CD8-positive, alpha-beta memory T cell (primary cell): Measurements from ENCODE around the gene COMP. TPM values are rescaled to one million over a fixed set of nuclear protein-coding genes. Genes with fewer than 3 reads are reported as not detected.

ENCODE experiments used
- CTCF ChIA-PET: fragments of 350-600 bp; sonication (Branson Sonifier 250); formaldehyde crosslinking; loops from one replicate; lab custom pipeline; 2021; ENCODE audit warnings: antibody characterized with exemption; lab: Charles Lee
- POLR2A ChIA-PET: fragments of 350-600 bp; sonication (Branson Sonifier 250); formaldehyde crosslinking; loops from one replicate; lab custom pipeline; 2021; ENCODE audit warnings: antibody characterized with exemption; lab: Charles Lee
- DNase-seq, 5 donors: peaks; one replicate each; pipeline versions ENCODE4 v3.0.0 to v3.0.0-alpha.2; 2020 to 2022; ENCODE audit warnings: mixed read lengths in 1 of 5
- H3K27ac ChIP-seq: one replicate; pipeline ENCODE4 v1.7.0; 2013; ENCODE audit warnings: low read depth, mild to moderate bottlenecking, low read length, moderate library complexity
- H3K27me3 ChIP-seq: 2 replicates; pipeline ENCODE4 v1.7.0; 2013; ENCODE audit warnings: low read length, mild to moderate bottlenecking; ENCODE audit not compliant: insufficient read depth, poor library complexity, severe bottlenecking
- H3K36me3 ChIP-seq: 2 replicates; pipeline ENCODE4 v1.7.0; 2013; ENCODE audit warnings: mild to moderate bottlenecking, low read length, moderate library complexity; ENCODE audit not compliant: insufficient read depth
- H3K4me1 ChIP-seq: 2 replicates; pipeline ENCODE4 v1.7.0; 2013; ENCODE audit warnings: mild to moderate bottlenecking, low read length, moderate library complexity; ENCODE audit not compliant: insufficient read depth
- H3K4me3 ChIP-seq: 2 replicates; pipeline ENCODE4 v1.7.0; 2013; ENCODE audit warnings: mild to moderate bottlenecking, low read length
- H3K9me3 ChIP-seq: 2 replicates; pipeline ENCODE4 v1.7.0; 2013; ENCODE audit warnings: mild to moderate bottlenecking, low read length
- H3K27ac Mint-ChIP-seq, 8 donors: one replicate each; pipeline ENCODE4 v1.8.0; 2020 to 2021; ENCODE audit warnings: mixed read lengths in 8 of 8, mild to moderate bottlenecking in 6 of 8, inconsistent platforms in 3 of 8, moderate library complexity in 3 of 8
- H3K27me3 Mint-ChIP-seq, 2 donors: one replicate each; pipeline ENCODE4 v1.8.0; 2020 to 2021; ENCODE audit warnings: mixed read lengths in 2 of 2, mild to moderate bottlenecking in 1 of 2, moderate library complexity in 1 of 2
- H3K36me3 Mint-ChIP-seq, 3 donors: one replicate each; pipeline ENCODE4 v1.8.0; 2020 to 2021; ENCODE audit warnings: mixed read lengths in 3 of 3, inconsistent platforms in 1 of 3, mild to moderate bottlenecking in 1 of 3
- H3K4me1 Mint-ChIP-seq, 3 donors: one replicate each; pipeline ENCODE4 v1.8.0; 2020 to 2021; ENCODE audit warnings: mixed read lengths in 3 of 3, inconsistent platforms in 1 of 3, mild to moderate bottlenecking in 1 of 3
- H3K4me3 Mint-ChIP-seq, 7 donors: one replicate each; pipeline ENCODE4 v1.8.0; 2020 to 2021; ENCODE audit warnings: mixed read lengths in 7 of 7, mild to moderate bottlenecking in 6 of 7, moderate library complexity in 4 of 7, inconsistent platforms in 2 of 7
- H3K9me3 Mint-ChIP-seq, 5 donors: one replicate each; pipeline ENCODE4 v1.8.0; 2020 to 2022; ENCODE audit warnings: mixed read lengths in 5 of 5, mild to moderate bottlenecking in 3 of 5, moderate library complexity in 2 of 5, inconsistent platforms in 1 of 5
- polyA plus RNA-seq: library from polyadenylated mRNA; unstranded; fragments of 300-500 nt; fragmentation: Illumina TruSeq; gene quantifications from one replicate; pipeline ENCODE4 v1.2.3, GENCODE V29; 2021
- total RNA-seq, 2 experiments: library from RNA; stranded (reverse); gene quantifications; one replicate each; pipeline ENCODE4 v1.2.3, GENCODE V29; 2021

Gene COMP
- total and polyA plus RNA-seq, 3 experiments from 2014 or later: not detected

DNA sequence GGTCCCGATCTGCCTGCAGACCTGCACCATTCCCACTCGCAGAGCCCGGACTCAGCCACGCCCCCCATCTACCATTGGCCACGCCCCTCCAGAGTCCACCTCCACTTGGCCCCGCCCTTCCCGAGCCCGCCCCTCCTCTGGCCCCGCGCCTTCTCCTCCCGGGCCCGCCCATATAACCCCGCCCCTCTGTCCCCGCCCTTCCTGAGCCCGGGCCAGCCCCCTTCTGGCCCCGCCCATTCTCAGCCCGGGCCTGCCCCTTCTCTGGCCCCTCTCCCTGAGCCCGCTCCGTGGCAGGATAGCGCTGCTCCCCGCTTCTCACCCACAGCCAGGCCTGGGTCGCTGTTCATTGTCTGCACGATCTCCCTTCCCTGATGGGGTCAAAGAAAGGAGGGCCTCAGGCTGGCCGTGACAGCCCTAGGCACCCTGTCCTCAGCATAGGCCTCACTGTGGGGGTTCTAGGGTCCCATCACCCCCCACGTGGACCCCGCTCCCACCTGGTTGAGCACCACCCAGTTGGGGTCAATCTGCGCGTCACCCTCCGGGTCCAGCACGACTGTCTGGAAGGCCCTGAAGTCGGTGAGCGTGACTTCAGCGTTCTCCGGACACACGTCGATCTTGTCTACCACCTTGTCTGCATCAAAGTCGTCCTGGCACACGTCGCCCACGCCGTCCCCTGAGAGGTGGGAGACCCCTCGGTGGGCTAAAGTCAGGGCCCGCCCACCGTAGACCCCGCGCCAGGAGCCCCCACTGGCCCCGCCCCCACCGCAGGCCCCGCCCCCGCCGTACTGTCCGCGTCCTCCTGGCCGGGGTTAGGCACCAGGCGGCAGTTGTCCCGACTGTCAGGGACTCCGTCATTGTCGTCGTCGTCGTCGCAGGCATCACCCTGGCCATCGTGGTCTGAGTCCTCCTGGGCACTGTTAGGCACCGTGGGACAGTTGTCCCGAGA lies 5.7 kb downstream of the COMP start:
- Histone ChIP-seq H3K4me1 (peaks cover 17% of the 10 kb centered on the region), H3K27me3 (peaks cover 20% of the 10 kb centered on the region), H3K9me3 (no peaks in the 10 kb centered on the region), H3K36me3 (no peaks in the 10 kb centered on the region), H3K27ac (no peak overlapping the region), H3K4me3 (no peak overlapping the region)
- Mint-ChIP-seq H3K9me3 (peaks cover 0 to 3% (median 0%) of the 10 kb centered on the region in 5 donors), H3K36me3 (peaks cover 0 to 1% (median 0%) of the 10 kb centered on the region in 3 donors), H3K4me1 (peaks cover 30 to 48% (median 35%) of the 10 kb centered on the region in 3 donors), H3K27me3 (peaks cover 45 to 49% of the 10 kb centered on the region in 2 donors), H3K4me3 (peak overlapping the region in 5 of 7 donors; percentile 39 to 87 (median 54)), H3K27ac (peak overlapping the region in 1 of 8 donors; percentile 55)
- CTCF ChIA-PET: no interaction called here
- POLR2A ChIA-PET: interaction anchor here (0.5 kb wide), 1 partner anchor 58 kb away, joined by 3 read pairs; no protein-coding TSS in a partner anchor
- DNase-seq: peak; percentile 33 to 68 (median 58)

DNA sequence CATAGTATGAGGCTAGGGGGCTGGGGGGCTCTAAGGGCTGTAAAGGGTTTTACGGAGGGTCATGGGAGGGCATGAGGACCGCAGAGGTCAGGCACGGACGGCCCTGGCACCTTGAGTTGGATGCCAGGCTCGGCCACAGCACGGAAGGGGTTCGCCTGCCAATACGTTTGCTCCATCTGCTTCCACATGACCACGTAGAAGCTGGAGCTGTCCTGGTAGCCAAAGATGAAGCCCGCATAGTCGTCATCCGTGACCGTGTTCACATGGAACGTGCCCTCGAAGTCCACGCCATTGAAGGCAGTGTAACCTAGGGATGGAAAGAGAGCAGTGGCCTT lies 6.4 kb downstream of the COMP start:
- no peak for DNase-seq
- Mint-ChIP-seq H3K27ac (no peak overlapping the region), H3K36me3 (no peaks in the 10 kb centered on the region), H3K9me3 (peaks cover 0 to 2% (median 0%) of the 10 kb centered on the region in 5 donors), H3K4me1 (peaks cover 26 to 41% (median 30%) of the 10 kb centered on the region in 3 donors), H3K27me3 (peaks cover 41 to 42% of the 10 kb centered on the region in 2 donors), H3K4me3 (peak overlapping the region in 1 of 7 donors; percentile 51)
- CTCF ChIA-PET: no interaction called here
- Histone ChIP-seq H3K36me3 (no peaks in the 10 kb centered on the region), H3K27ac (no peak overlapping the region), H3K27me3 (peaks cover 15% of the 10 kb centered on the region), H3K9me3 (no peaks in the 10 kb centered on the region), H3K4me3 (no peak overlapping the region), H3K4me1 (peaks cover 13% of the 10 kb centered on the region)
- POLR2A ChIA-PET: no interaction called here

DNA sequence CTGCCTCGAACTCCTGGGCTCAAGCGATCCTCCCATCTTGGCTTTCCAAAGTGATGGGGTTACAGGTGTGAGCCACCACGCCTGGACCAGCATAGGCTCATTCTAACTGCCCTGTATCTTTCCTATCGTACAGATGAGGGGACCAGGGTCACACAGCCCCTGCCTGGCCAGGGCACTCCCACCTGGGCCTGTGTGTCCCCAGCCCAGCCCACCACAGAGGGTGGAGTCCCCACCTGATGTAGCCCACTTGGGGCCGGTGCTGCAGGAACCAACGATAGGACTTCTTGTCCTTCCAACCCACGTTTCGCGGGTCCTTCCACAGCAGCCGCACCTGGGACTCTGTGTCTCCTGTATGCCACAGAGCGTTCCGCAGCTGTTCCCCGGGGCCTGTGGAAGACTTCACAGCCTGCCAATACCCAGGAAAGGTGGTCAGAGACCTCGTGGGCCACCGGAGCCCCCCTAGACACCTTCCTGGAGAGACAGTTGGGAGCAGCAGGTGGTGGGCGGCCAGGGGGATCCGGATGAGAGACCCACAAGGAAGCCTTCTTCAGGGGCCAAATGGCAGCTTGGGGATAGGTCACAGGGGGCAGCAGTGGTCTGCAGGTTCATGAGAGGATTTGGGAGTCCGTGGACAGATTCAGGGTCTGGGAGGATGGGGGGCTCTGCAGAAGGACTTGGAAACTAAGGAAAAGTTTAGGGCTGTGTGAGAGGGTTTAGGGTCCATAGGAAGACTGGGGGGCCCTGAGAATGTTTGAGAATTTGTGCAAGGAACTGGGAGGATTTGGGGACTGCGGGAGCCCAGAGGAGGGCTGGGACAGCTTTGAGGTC lies 6.9 kb downstream of the COMP start:
- CTCF ChIA-PET: no interaction called here

DNA sequence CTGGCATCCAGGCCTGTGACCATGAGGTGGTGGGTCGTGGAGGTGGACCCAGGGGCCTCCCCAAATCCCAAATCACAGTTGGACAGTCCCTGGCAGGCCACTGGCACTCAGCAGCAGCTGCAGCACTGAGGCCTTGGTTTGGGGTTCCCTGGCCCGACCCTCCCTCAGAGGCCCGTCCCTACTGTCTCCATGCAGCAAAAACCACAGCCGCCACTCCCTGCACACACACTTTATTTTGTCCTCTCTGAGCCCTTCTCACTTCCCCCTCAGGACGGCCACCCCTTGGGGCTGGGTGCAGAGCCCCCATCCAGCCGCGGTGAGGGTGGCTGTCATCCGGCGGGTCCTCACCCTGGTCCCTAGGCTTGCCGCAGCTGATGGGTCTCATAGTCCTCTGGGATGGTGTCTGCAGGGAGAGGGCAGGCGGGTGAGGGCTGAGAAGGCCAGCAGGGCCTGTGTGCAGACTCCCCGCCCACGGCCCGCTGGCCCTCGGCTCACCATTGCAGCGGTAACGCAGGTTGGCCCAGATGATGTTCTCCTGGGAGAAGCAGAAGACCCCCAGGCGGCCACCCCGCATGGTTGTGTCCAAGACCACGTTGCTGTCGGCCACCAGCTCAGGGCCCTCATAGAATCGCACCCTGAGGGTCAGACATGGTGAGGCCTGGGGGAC lies 8.4 kb downstream of the COMP start:
- Mint-ChIP-seq H3K9me3 (peaks cover 0 to 2% (median 0%) of the 10 kb centered on the region in 5 donors), H3K36me3 (peaks cover 0 to under 1% (median 0%) of the 10 kb centered on the region in 3 donors), H3K27ac (no peak overlapping the region), H3K4me3 (no peak overlapping the region), H3K4me1 (peaks cover 19 to 22% (median 22%) of the 10 kb centered on the region in 3 donors), H3K27me3 (peaks cover 26 to 35% of the 10 kb centered on the region in 2 donors)
- H3K27me3 ChIP-seq: peaks cover 5% of the 10 kb centered on the region
- H3K4me3 ChIP-seq: no peak overlapping the region
- POLR2A ChIA-PET: no interaction called here
- no peak overlapping the region for H3K27ac ChIP-seq
- no peaks in the 10 kb centered on the region for H3K9me3 ChIP-seq
- no peaks in the 10 kb centered on the region for H3K4me1 ChIP-seq
- H3K36me3 ChIP-seq: no peaks in the 10 kb centered on the region
- CTCF ChIA-PET: no interaction called here
- no peak for DNase-seq

More for the DNA sequence above, 6.9 kb downstream of the COMP start:
- Mint-ChIP-seq H3K27me3 (peaks cover 37 to 40% of the 10 kb centered on the region in 2 donors), H3K4me1 (peaks cover 23 to 35% (median 27%) of the 10 kb centered on the region in 3 donors), H3K27ac (peak overlapping the region in 1 of 8 donors; percentile 64), H3K4me3 (peak overlapping the region in 1 of 7 donors; percentile 34), H3K9me3 (peaks cover 0 to 2% (median 0%) of the 10 kb centered on the region in 5 donors), H3K36me3 (no peaks in the 10 kb centered on the region)
- DNase-seq: no peak
- H3K4me3 ChIP-seq: no peak overlapping the region
- H3K9me3 ChIP-seq: no peaks in the 10 kb centered on the region
- POLR2A ChIA-PET: no interaction called here
- peaks cover 12% of the 10 kb centered on the region for H3K27me3 ChIP-seq
- H3K27ac ChIP-seq: no peak overlapping the region
- H3K4me1 ChIP-seq: peaks cover 8% of the 10 kb centered on the region
- H3K36me3 ChIP-seq: no peaks in the 10 kb centered on the region

DNA sequence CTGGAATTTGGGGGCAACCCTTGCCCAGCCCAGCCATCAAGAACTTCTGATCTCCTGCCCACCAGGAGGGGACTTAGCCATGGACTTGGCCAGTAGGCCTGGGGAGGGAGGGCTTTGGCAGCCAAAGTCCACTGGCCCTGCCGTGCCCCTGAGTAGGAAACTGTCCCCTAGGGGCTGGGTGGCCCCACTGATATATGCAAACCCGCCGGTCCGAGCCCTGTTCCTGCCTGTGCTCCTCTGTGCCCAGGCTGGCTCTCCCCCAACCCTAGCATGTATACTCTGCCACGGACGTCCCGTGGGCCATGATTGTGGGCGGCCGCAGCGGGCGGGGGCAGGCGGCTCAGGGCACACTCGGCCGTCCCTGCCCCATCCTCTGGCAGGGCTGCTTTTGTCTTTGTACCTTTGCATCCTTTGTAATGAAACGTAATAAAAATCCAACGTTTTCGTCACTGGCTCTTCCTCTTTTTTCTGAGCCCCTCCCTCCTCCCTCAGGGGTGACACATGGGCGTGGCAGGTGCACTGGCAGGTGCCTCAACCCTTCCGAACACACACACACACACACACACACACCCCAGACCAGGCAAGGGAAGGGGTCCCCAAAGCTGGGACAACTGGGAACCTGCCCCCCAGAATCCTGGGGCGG lies 9.1 kb downstream of the COMP start:
- ChIA-PET POLR2A (no interaction called here), CTCF (no interaction called here)
- H3K4me1 ChIP-seq: no peaks in the 10 kb centered on the region
- H3K27me3 ChIP-seq: peaks cover 1% of the 10 kb centered on the region
- Mint-ChIP-seq H3K36me3 (peaks cover 0 to 1% (median 0%) of the 10 kb centered on the region in 3 donors), H3K9me3 (no peaks in the 10 kb centered on the region), H3K4me3 (no peak overlapping the region), H3K27me3 (peaks cover 19 to 28% of the 10 kb centered on the region in 2 donors), H3K4me1 (peaks cover 14 to 18% (median 16%) of the 10 kb centered on the region in 3 donors), H3K27ac (no peak overlapping the region)
- no peak for DNase-seq
- H3K9me3 ChIP-seq: no peaks in the 10 kb centered on the region
- no peak overlapping the region for H3K4me3 ChIP-seq
- no peaks in the 10 kb centered on the region for H3K36me3 ChIP-seq
- H3K27ac ChIP-seq: no peak overlapping the region

DNA sequence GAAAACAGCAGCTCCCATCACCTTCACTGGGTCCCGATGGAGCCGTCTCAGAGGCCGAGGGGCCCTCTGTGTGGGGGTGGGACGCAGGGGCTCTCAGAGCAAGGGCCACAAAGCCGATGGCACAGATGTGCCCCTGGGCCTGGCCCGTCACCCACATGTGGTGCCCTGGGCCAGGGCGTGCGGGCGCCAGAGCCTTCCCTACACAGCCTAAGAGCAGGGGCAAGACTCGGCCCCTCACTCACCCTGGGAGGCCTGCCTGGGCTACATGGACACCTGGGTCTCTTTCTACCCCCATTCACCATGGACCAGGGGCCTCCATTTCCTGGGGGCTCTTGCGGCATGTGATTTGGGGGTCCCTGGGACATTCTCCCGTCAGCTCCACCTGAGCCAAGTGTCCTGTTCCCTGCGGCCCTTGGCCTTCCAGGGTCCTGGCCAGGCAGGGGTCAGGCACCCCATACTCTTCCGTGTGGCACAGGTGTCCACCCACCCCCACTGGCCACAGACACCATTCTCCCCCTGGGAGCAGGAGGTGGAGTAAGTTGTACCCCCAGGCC lies 10.0 kb downstream of the COMP start:
- Mint-ChIP-seq H3K36me3 (peaks cover 0 to 1% (median 0%) of the 10 kb centered on the region in 3 donors), H3K9me3 (no peaks in the 10 kb centered on the region), H3K27me3 (peaks cover 13 to 19% of the 10 kb centered on the region in 2 donors), H3K4me3 (no peak overlapping the region), H3K27ac (peak overlapping the region in 1 of 8 donors; percentile 31), H3K4me1 (peaks cover 11 to 14% (median 12%) of the 10 kb centered on the region in 3 donors)
- Histone ChIP-seq H3K27ac (no peak overlapping the region), H3K9me3 (no peaks in the 10 kb centered on the region), H3K27me3 (no peaks in the 10 kb centered on the region), H3K4me3 (no peak overlapping the region), H3K4me1 (no peaks in the 10 kb centered on the region), H3K36me3 (no peaks in the 10 kb centered on the region)
- DNase-seq: no peak
- ChIA-PET POLR2A (no interaction called here), CTCF (no interaction called here)

DNA sequence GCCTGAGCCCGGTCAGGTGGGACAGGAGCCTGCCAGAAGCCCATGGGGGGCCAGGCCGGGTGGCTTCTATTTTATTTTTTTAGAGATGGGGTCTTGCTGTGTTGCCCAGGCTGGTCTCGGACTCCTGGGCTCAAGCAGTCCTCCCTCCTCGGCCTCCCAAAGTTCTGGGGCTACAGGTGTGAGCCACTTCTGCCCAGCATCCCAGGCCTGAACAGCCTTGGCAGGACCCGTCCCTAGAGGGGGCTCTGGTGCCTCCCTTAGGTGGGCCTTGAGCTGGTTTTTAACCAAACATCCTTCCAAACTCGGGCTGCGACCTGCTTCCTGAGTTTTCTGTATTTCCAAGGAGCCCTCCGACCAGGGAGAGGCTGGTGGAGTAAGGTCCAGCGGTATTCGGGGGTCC lies 10.5 kb downstream of the COMP start:
- Mint-ChIP-seq H3K4me3 (no peak overlapping the region), H3K36me3 (peaks cover 0 to 1% (median 0%) of the 10 kb centered on the region in 3 donors), H3K4me1 (peaks cover 7 to 9% (median 7%) of the 10 kb centered on the region in 3 donors), H3K9me3 (no peaks in the 10 kb centered on the region), H3K27me3 (peaks cover 8 to 16% of the 10 kb centered on the region in 2 donors), H3K27ac (peak overlapping the region in 1 of 8 donors; percentile 31)
- ChIA-PET POLR2A (no interaction called here), CTCF (no interaction called here)
- DNase-seq: no peak
- Histone ChIP-seq H3K36me3 (no peaks in the 10 kb centered on the region), H3K27me3 (no peaks in the 10 kb centered on the region), H3K27ac (no peak overlapping the region), H3K4me3 (no peak overlapping the region), H3K4me1 (no peaks in the 10 kb centered on the region), H3K9me3 (no peaks in the 10 kb centered on the region)
